Gastrocnemius medialis (tissue), 4 donors: Measurements from ENCODE around the gene ETAA1.

Source experiments
- POLR2A ChIP-seq, 2 donors: fragments of 450-650 bp; IDR thresholded peaks; one replicate each; pipeline ENCODE4 v1.6.1; 2017; ENCODE audit warnings: antibody characterized with exemption in 2 of 2, mild to moderate bottlenecking in 2 of 2, moderate library complexity in 2 of 2
- TF ChIP-seq, protein P1 (sequence below), 5 experiments: fragments of 450-650 bp in 3 of 5; fragments of 200-600 bp in 2 of 5; sonication (generic) in 2 of 5; IDR thresholded peaks in 4 of 5; conservative IDR thresholded peaks in 1 of 5; 1 replicate in 4 of 5; 2 replicates in 1 of 5; pipeline ENCODE4 v1.5.1; 2016 to 2019; ENCODE audit warnings: antibody characterized with exemption in 5 of 5, mild to moderate bottlenecking in 3 of 5, moderate library complexity in 3 of 5

DNA sequence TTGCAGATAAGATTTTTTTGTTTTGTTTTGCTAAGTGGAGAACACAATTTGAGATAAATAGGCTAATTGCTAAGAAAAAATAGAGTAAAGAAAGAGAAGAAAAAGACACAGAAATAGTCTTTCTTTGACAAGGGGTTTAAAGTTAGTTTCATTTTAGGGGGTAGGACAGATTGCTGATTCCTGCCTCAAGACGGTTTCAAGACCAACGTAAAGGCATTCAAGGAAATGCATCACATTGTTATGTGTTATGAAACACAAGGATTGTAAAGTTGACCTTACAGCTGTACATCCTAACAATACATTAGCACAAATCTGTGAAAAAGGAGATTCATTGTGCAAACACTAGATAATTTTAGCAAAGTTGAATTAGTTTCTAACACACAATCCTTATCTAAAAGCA is 22.7 kb upstream of the ETAA1 start:
- TF ChIP-seq, protein P1, sequence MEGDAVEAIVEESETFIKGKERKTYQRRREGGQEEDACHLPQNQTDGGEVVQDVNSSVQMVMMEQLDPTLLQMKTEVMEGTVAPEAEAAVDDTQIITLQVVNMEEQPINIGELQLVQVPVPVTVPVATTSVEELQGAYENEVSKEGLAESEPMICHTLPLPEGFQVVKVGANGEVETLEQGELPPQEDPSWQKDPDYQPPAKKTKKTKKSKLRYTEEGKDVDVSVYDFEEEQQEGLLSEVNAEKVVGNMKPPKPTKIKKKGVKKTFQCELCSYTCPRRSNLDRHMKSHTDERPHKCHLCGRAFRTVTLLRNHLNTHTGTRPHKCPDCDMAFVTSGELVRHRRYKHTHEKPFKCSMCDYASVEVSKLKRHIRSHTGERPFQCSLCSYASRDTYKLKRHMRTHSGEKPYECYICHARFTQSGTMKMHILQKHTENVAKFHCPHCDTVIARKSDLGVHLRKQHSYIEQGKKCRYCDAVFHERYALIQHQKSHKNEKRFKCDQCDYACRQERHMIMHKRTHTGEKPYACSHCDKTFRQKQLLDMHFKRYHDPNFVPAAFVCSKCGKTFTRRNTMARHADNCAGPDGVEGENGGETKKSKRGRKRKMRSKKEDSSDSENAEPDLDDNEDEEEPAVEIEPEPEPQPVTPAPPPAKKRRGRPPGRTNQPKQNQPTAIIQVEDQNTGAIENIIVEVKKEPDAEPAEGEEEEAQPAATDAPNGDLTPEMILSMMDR (IDR thresholded peaks at IDR 0.05 in 4 of 5, conservative IDR thresholded peaks at IDR 0.05 in 1 of 5) = no peak
- TF ChIP-seq POLR2A (IDR thresholded peaks at IDR 0.05) = no peak
